ENCODE data around the gene THEM4.

Gene THEM4

DNA sequence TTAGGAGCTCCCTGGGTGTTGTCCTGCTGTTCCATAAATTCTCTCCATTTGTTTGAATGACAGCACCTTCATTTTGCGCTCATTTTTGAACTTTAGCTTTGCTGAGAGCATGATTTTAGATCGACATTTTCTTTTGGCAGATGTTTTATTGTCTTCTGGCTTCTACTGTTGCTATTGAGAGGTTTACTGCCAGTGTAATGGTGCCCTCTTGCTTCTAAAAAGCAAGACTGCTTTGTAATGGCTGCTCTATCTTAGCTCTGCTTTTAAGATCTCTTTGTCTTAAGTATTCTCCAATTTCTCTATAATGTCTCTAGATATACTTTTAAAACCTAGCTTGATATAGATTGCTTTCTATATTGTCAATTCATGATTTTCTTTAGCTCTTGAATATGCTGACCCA lies 27.8 kb downstream of the THEM4 start:
- TF ChIP-seq, protein P1, sequence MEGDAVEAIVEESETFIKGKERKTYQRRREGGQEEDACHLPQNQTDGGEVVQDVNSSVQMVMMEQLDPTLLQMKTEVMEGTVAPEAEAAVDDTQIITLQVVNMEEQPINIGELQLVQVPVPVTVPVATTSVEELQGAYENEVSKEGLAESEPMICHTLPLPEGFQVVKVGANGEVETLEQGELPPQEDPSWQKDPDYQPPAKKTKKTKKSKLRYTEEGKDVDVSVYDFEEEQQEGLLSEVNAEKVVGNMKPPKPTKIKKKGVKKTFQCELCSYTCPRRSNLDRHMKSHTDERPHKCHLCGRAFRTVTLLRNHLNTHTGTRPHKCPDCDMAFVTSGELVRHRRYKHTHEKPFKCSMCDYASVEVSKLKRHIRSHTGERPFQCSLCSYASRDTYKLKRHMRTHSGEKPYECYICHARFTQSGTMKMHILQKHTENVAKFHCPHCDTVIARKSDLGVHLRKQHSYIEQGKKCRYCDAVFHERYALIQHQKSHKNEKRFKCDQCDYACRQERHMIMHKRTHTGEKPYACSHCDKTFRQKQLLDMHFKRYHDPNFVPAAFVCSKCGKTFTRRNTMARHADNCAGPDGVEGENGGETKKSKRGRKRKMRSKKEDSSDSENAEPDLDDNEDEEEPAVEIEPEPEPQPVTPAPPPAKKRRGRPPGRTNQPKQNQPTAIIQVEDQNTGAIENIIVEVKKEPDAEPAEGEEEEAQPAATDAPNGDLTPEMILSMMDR (IDR thresholded peaks at IDR 0.05), result no peak

DNA sequence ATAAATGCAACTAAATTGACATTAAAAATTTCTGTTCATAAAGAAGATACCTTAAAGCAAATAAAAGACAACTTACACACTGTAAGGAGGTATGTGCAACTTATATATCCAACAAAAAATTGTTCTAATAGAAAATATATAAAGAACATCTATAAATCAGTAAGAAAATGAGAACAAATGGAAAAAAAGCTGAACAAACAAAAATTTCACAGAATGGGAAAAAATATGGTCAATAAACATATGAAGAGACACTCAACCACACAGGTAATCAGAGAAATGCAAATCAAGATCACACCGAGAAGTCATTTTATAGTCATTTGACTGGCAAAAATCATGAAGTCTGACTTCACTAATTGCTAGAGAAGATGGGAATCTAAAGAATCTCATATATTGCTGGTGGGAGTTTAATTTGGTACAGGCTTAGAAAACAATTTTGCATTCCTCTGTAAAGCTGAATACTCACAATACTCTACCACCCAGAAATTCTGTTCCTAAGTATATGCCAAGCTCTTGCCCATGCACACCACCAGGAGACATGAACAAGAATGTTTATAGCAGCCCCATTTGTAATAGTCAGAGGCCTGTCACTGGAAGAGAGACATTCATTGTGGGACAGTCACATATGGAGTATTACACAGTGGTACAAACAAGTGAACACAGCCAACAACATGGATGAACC lies 33.8 kb downstream of the THEM4 start:
- TF ChIP-seq, protein P1 (IDR thresholded peaks at IDR 0.05), result no peak

DNA sequence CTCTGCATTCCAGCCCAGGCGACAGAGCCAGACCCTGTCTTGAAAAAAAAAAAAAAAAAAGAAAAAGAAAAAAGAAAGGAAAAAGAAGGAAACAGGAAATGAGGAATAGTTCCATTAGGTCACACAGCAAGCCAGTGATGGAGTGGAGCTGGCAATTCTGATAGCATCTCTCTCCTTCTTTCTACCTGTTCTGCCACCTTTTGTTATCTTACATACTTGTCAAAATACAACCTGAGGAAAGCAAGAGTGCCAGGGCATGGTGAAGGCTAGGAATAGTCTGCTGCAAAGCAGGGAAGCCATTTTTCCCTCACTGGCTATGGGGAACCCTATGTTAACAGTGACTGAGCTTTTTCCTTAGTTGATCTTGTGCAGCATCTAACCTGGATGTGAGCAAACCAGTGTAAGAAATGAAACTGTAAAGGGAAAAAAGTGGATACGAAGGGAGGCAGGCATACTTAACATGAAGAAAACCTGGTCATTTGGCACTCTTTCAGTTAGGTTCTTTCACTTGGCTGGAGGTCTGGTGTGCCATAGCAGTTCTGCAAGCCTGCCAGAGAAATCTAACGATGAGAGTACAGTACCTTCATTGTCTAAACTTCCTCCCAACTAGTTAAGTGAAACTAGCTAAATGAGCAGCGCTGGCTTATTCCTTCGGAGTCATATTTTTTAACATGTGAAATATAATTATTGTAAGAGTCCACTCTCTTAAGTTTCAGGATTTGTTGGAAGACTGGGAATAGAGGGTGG lies 37.9 kb downstream of the THEM4 start:
- TF ChIP-seq, protein P1 (IDR thresholded peaks at IDR 0.05), result no peak

DNA sequence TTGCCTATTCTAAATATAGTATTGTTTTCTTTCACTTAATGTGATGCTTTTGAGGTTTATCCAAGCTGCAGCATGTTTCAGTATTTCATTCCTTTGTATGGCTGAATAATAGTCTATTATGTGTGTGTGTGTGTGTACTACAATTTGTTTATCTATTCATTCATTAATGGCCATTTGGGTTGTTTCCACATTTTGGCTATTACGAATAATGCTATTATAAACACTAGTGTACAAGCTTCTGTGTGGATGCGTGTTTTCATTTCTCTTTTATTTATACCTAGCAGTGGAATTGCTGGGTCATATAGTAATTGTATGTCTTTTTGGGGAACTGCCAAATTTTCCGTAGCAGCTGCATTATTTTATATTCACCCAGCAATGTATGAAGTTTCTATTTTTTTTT lies 40.8 kb downstream of the THEM4 start:
- TF ChIP-seq, protein P1 (IDR thresholded peaks at IDR 0.05), result no peak

DNA sequence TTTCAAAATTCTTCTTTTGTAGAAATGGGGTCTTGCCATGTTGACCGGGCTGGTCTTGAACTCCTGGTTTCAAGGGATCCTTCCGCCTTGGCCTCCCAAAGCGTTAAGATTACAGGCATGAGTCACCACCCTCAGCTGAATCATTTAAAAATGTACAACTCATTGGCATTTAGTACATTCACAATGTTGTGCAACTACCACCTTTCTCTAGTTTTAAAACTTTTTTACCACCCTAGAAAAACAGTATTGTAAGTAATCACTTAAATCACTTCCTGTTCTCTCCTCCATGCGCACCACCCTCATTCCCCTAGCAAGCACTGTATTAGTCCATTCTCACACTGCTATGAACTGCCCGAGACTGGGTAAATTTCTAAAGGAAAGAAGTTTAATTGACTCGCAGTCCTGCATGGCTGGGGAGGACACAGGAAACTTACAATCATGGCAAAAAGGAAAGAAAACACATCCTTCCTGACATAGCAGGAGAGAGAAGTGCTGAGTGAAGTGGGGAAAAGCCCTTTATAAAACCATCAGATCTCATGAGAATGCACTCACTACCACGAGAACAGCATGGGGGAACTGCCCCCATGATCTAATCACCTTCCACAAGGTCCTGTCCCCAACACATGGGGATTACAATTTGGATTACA lies 41.4 kb downstream of the THEM4 start:
- TF ChIP-seq, protein P1 (IDR thresholded peaks at IDR 0.05), result no peak

DNA sequence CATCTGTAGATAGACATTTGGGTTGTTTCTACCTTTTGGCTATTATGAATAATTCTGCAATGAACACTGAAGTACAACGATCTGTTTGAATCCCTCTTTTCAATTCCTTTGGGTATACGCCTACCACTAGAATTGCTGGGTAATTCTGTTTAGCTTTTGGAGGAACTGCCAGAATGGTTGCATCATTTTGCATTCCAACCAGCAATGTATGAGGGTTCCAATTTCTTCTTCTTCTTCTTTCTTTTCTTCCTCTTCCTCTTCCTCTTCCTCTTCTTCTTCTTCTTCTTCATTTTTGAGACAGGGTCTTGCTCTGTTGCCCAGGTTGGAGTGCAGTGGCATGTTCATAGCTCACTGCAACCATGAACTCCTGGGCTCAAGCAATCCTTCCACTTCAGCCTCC lies 42.0 kb downstream of the THEM4 start:
- TF ChIP-seq, protein P1 (IDR thresholded peaks at IDR 0.05), result no peak

DNA sequence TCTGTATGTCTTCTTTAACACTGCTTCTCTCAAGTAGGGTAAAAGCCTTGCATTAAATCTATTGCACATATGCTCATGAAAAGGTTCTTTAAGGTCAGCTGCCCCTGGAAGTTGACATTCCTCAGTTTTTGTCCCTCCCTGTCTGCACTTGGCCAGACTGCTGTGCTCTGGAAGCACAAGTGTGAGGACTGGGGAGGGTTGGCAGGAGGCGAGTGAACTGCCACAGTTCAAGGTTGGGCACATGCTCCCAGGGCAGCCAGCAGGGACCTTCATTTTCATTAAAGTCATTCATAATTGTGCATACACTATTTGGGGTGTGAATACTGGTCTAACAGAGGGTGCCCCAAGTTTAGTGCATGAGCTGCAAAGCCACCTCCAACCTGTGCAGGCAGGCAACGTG lies 44.9 kb downstream of the THEM4 start:
- TF ChIP-seq, protein P1 (IDR thresholded peaks at IDR 0.05), result no peak
